ENCODE results near the gene C16orf95. TPM values are rescaled to one million over a fixed set of nuclear protein-coding genes. Genes with fewer than 3 reads are reported as not detected.

The C16orf95 gene
- polyA plus RNA-seq, 3 donors from 2014 or later = 3.2 to 7.7 (median 4.4) TPM

Other genes with a start within 250 kb of the C16orf95 start
- 10 to 100 TPM; 13.0 to 24.8 (median 14.9) TPM for gene FBXO31, start 66.4 kb upstream of the C16orf95 start, polyA plus RNA-seq
- gene MAP1LC3B, start 74.9 kb upstream of the C16orf95 start, polyA plus RNA-seq = 100 to 1,000 TPM; 175 to 297 (median 190) TPM
- under 1 TPM in 2 of 3 donors, not detected in 1; 0.17 to 0.48 TPM for gene ZCCHC14, start 175.6 kb upstream of the C16orf95 start, polyA plus RNA-seq